Transverse colon (tissue), 4 donors: ENCODE data around the gene DNMBP. TPM values are rescaled to one million over a fixed set of nuclear protein-coding genes. Genes with fewer than 3 reads are reported as not detected.

Source experiments
- DNase-seq: peaks from one replicate; pipeline ENCODE4 v3.0.0-alpha.2; 2019
- H3K27ac ChIP-seq, 4 donors: fragments of 200-600 bp; sonication (generic); 2 replicates each; pipeline ENCODE4 v1.5.1; 2016 to 2018; ENCODE audit warnings: inconsistent platforms in 4 of 4
- H3K27me3 ChIP-seq: fragments of 200-600 bp; sonication (generic); 2 replicates; pipeline ENCODE4 v1.5.1; 2017; ENCODE audit warnings: inconsistent platforms
- H3K36me3 ChIP-seq, 4 donors: fragments of 200-600 bp; sonication (generic); 2 replicates each; pipeline ENCODE4 v1.5.1; 2017 to 2019; ENCODE audit warnings: inconsistent platforms in 4 of 4
- H3K4me1 ChIP-seq, 4 donors: fragments of 200-600 bp; sonication (generic); 2 replicates each; pipeline ENCODE4 v1.5.1; 2017 to 2020; ENCODE audit warnings: inconsistent platforms in 4 of 4
- H3K4me3 ChIP-seq, 4 donors: fragments of 200-600 bp; sonication (generic); 1 replicate in 1 of 4; 2 replicates in 3 of 4; pipeline versions ENCODE4 v1.5.1 to v1.6.1; 2017 to 2019; ENCODE audit warnings: inconsistent platforms in 4 of 4
- H3K9me3 ChIP-seq, 2 donors: fragments of 200-600 bp; sonication (generic); 2 replicates each; pipeline ENCODE4 v1.5.1; 2017 to 2019; ENCODE audit warnings: inconsistent platforms in 2 of 2
- EP300 ChIP-seq: sonication (generic); formaldehyde crosslinking; IDR thresholded peaks from one replicate; pipeline ENCODE4 v1.6.1; 2017; ENCODE audit warnings: antibody characterized with exemption, low read depth
- POLR2A ChIP-seq: fragments of 450-650 bp; IDR thresholded peaks from one replicate; pipeline ENCODE4 v1.6.1; 2016; ENCODE audit warnings: antibody characterized with exemption, mild to moderate bottlenecking, moderate library complexity
- POLR2AphosphoS5 ChIP-seq, 3 donors: sonication (generic); formaldehyde crosslinking; IDR thresholded peaks; one replicate each; pipeline ENCODE4 v1.6.1; 2016; ENCODE audit warnings: antibody characterized with exemption in 3 of 3
- WGBS, 2 donors: methylation state at CpG; one replicate each; pipeline ENCODE4 v1.1.5; 2018; ENCODE audit warnings: low coverage in 1 of 2; 5-methylcytosine and 5-hydroxymethylcytosine counted together
- in situ Hi-C, 4 donors: fragments of 200-750 bp; cut with MboI; loops; one replicate each; pipeline versions ENCODE4 v1.15.0 to v1.15.1; 2017; ENCODE audit warnings: low sequenced_read_pairs in 3 of 4, low pct_ligation_motif_present in 1 of 4, low pct_unique_long_range_greater_than_20kb in 1 of 4
- intact Hi-C: fragments of 100-400 bp; cut with DNase I; formaldehyde crosslinking; loops from one replicate; pipeline ENCODE4 v1.15.1; 2023; ENCODE audit warnings: low total_unique reads
- total RNA-seq, 4 donors: library from RNA; depleted of rRNA; stranded (reverse); fragments of >200 nt; gene quantifications; one replicate each; pipeline ENCODE4 v1.1.0, GENCODE V29; 2016
- TF ChIP-seq, protein P1 (sequence below), 5 experiments: fragments of 200-600 bp in 3 of 5; fragments of 450-650 bp in 2 of 5; sonication (generic) in 3 of 5; IDR thresholded peaks; 1 replicate in 2 of 5; 2 replicates in 3 of 5; pipeline ENCODE4 v1.5.1; 2016 to 2017; ENCODE audit warnings: antibody characterized with exemption in 5 of 5, inconsistent platforms in 3 of 5, mild to moderate bottlenecking in 2 of 5, moderate library complexity in 1 of 5

DNMBP gene
- total RNA-seq, 4 donors from 2014 or later: 38.5 to 68.5 (median 48.0) TPM

DNA sequence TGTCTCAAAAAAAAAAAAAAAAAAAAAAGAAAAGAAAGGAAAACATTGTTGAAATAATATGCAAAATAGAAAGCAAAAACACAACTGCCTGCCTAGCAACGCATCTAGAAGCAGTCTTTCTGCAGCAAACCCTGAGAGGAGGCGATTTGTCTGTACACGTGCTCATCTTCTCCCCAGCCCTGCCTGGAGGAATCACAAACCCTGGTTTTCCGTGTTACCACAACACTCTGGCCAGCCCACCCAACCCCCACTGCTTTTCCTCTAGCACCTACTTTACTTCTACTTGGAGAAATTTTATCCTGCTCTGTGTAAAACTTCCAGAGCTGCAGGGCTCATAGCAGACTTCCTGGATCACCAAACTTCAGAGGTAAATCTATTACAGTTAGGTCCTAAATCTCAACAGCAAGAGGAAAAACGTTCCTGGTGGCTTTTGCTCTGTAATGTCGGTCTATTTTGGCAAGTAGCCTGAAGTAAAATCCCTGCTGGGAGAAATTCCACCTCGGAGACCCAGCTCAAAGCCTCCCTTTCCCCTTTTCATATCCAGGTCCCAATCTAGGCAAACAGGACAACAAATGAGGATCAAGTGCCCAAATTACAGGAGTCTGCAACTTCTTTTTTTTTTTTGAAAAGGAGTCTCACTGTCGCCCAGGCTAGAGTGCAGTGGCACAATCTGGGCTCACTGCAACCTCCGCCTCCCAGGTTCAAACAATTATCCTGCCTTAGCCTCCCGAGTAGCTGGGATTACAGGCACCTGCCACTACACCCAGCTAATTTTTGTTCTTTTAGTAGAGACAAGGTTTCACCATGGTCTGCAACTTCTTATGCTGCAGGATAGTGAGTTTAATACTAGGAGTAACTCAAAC is 91.6 kb downstream of the DNMBP start:
- Histone ChIP-seq H3K4me1 (peaks cover 0 to 91% (median 60%) of the 10 kb centered on the region in 4 donors), H3K36me3 (no peaks in the 10 kb centered on the region), H3K27ac (peak overlapping the region; percentile 84 to 88 (median 86)), H3K9me3 (no peaks in the 10 kb centered on the region), H3K4me3 (peak overlapping the region in 2 of 4 donors; percentile 7 to 32), H3K27me3 (no peaks in the 10 kb centered on the region)
- whole genome bisulfite sequencing, 2 donors: 9 to 19% methylated on average over 5 to 10 of the region's 10 CpGs
- intact Hi-C loops: no loop called here
- DNase-seq: peak; percentile 35
- in situ Hi-C loops: no loop called here
- TF ChIP-seq, protein P1, sequence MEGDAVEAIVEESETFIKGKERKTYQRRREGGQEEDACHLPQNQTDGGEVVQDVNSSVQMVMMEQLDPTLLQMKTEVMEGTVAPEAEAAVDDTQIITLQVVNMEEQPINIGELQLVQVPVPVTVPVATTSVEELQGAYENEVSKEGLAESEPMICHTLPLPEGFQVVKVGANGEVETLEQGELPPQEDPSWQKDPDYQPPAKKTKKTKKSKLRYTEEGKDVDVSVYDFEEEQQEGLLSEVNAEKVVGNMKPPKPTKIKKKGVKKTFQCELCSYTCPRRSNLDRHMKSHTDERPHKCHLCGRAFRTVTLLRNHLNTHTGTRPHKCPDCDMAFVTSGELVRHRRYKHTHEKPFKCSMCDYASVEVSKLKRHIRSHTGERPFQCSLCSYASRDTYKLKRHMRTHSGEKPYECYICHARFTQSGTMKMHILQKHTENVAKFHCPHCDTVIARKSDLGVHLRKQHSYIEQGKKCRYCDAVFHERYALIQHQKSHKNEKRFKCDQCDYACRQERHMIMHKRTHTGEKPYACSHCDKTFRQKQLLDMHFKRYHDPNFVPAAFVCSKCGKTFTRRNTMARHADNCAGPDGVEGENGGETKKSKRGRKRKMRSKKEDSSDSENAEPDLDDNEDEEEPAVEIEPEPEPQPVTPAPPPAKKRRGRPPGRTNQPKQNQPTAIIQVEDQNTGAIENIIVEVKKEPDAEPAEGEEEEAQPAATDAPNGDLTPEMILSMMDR (IDR thresholded peaks at IDR 0.05): no peak
- TF ChIP-seq POLR2A (no peak), POLR2AphosphoS5 (IDR thresholded peaks at IDR 0.05) (no peak), EP300 (no peak)

DNA sequence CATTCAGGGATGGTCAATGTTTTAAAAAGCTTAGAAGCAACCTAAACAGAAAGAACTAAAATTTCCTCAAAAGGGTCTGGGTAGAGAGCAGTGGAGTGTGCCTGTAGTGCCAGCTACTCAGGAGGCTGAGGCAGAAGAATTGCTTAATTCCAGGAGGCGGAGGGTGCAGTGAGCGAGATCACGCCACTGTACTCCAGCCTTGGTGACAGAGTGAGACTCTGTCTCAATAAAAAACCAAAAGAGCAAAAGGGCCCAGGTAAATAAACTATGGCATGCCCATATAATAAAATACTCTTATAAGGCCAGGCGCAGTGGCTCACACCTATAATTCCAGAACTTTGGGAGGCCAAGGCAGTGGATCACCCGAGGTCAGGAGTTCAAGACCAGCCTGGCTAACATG is 93.0 kb downstream of the DNMBP start:
- no peak for DNase-seq
- Histone ChIP-seq H3K27ac (peak overlapping the region; percentile 31 to 88 (median 86)), H3K36me3 (no peaks in the 10 kb centered on the region), H3K4me1 (peaks cover 0 to 92% (median 58%) of the 10 kb centered on the region in 4 donors), H3K9me3 (no peaks in the 10 kb centered on the region), H3K27me3 (no peaks in the 10 kb centered on the region), H3K4me3 (no peak overlapping the region)
- 63 to 79% methylated on average over 5 of the region's 5 CpGs for WGBS, 2 donors
- intact Hi-C loops (no loop called here), in situ Hi-C loops (no loop called here)
- TF ChIP-seq POLR2AphosphoS5 (IDR thresholded peaks at IDR 0.05): no peak
- TF ChIP-seq, protein P1 (IDR thresholded peaks at IDR 0.05): no peak
- no peak for TF ChIP-seq EP300
- TF ChIP-seq POLR2A: no peak

DNA sequence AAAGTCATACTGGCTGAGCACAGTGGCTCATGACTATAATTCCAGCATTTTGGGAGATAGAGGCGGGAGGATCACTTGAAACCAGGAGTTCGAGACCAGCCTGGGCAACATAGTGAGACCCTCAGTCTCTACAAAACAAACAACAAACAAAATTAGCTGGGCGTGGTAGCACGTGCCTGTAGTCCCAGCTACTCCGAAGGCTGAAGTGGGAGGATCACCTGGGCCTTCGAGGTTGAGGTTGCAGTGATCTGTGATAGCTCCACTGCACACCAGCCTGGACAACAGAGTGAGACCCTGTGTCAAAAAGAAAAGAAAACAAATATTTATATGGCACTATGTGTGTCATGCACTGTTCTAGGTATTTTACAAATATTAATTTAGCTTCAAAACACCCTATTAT is 94.3 kb downstream of the DNMBP start:
- TF ChIP-seq EP300 (no peak), POLR2AphosphoS5 (IDR thresholded peaks at IDR 0.05) (no peak), POLR2A (no peak)
- TF ChIP-seq, protein P1 (IDR thresholded peaks at IDR 0.05): no peak
- no peaks in the 10 kb centered on the region for H3K9me3 ChIP-seq
- DNase-seq: no peak
- peak overlapping the region in 2 of 4 donors; percentile 19 to 88 for H3K27ac ChIP-seq
- intact Hi-C loops (no loop called here), in situ Hi-C loops (no loop called here)
- no peaks in the 10 kb centered on the region for H3K27me3 ChIP-seq
- H3K36me3 ChIP-seq: no peaks in the 10 kb centered on the region
- no peak overlapping the region for H3K4me3 ChIP-seq
- H3K4me1 ChIP-seq: peaks cover 0 to 90% (median 54%) of the 10 kb centered on the region in 4 donors
- 86 to 100% methylated on average over 3 to 6 of the region's 6 CpGs for WGBS, 2 donors

DNA sequence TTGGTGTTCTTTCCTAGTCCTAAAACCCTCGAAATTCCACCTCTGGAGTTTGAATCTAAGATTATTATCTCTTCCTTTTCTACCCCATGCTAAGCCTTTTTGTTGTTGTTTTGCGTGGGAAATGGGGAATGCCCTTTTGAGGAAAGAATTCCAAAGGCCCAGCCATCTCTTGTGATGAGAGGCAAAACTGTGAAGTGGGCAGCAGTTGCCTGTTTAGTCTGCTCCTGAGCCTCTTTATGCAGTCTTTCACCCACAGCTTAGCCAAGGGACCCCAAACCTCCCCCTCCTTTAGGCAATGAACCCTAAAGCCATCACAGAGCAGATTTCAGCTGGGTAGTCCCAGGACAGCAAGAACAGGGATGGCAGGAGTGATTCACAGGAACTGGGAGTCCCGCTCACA is 95.5 kb downstream of the DNMBP start:
- 56 to 72% methylated on average over 2 to 3 of the region's 3 CpGs for WGBS, 2 donors
- Histone ChIP-seq H3K27me3 (no peaks in the 10 kb centered on the region), H3K36me3 (peaks cover 0 to under 1% (median 0%) of the 10 kb centered on the region in 4 donors), H3K27ac (peak overlapping the region; percentile 43 to 68 (median 54)), H3K4me3 (no peak overlapping the region), H3K9me3 (no peaks in the 10 kb centered on the region), H3K4me1 (peaks cover 0 to 84% (median 48%) of the 10 kb centered on the region in 4 donors)
- in situ Hi-C loops: no loop called here
- TF ChIP-seq, protein P1 (IDR thresholded peaks at IDR 0.05): no peak
- TF ChIP-seq EP300 (no peak), POLR2AphosphoS5 (IDR thresholded peaks at IDR 0.05) (no peak), POLR2A (no peak)
- intact Hi-C loops: no loop called here
- no peak for DNase-seq
